K562 (cell line): ENCODE results near the gene KRTAP20-1. TPM values are rescaled to one million over a fixed set of nuclear protein-coding genes. Genes with fewer than 3 reads are reported as not detected.

Experiments
- ATAC-seq: fragments of 200-7000 bp; cut with Tn5 transposase; 3 replicates; pipeline ENCODE4 v1.9.1; 2020; ENCODE audit warnings: moderate library complexity
- BruUV-seq: library from RNA; stranded (reverse); fragments of 400-500 nt; replicated peaks from 2 replicates; lab custom pipeline; 2021; lab: Mats Ljungman, UMichigan
- CTCF ChIA-PET: fragments of 300-600 bp; formaldehyde crosslinking; extraction: SDS; loops from one replicate; lab custom pipeline; 2021; ENCODE audit warnings: low intra/inter-chr PET ratio; lab: Yijun Ruan, JAX
- POLR2A ChIA-PET: fragments of 300-600, 350-650 bp; sonication (Branson Sonifier 250); formaldehyde crosslinking; extraction: SDS; loops from one replicate; lab custom pipeline; 2021; ENCODE audit warnings: antibody characterized with exemption, inconsistent platforms; lab: Yijun Ruan, JAX
- DNase-seq, 4 experiments: peaks; one replicate each; pipeline versions ENCODE4 v3.0.0 to v3.0.0-alpha.2; 2011 to 2018; ENCODE audit warnings: low spot score in 3 of 4, mixed read lengths in 3 of 4; ENCODE audit errors: extremely low read depth in 1 of 4
- FAIRE-seq: peaks from 2 replicates; lab custom pipeline; 2011; peaks lifted over from hg19 to GRCh38; lab: Jason Lieb, UNC
- H2AFZ ChIP-seq: 2 replicates; pipeline ENCODE4 v1.6.0; 2011; ENCODE audit warnings: low read depth, low read length, control low read depth, inconsistent platforms
- H3K27ac ChIP-seq: fragments of 200-600 bp; 3 replicates; pipeline ENCODE4 v1.8.0; 2011; ENCODE audit warnings: low read depth, mild to moderate bottlenecking, control low read depth, inconsistent platforms, low read length, moderate library complexity, mixed read lengths; ENCODE audit errors: extremely low read depth
- H3K27me3 ChIP-seq, 2 experiments: fragments of 300-600 bp in 1 of 2; 2 replicates in 1 of 2; 3 replicates in 1 of 2; pipeline versions ENCODE4 v1.6.0 to v1.8.0; 2011; ENCODE audit warnings: inconsistent platforms in 2 of 2, low read length in 2 of 2, mild to moderate bottlenecking in 1 of 2, mixed read lengths in 1 of 2, moderate library complexity in 1 of 2; ENCODE audit not compliant: control insufficient read depth in 2 of 2, insufficient read depth in 2 of 2
- H3K36me3 ChIP-seq: fragments of 300-600 bp; 3 replicates; pipeline ENCODE4 v1.8.0; 2011; ENCODE audit warnings: mild to moderate bottlenecking, low read length, inconsistent platforms; ENCODE audit not compliant: control insufficient read depth, insufficient read depth
- H3K4me1 ChIP-seq, 2 experiments: fragments of 200-600 bp in 1 of 2; replicated peaks in 1 of 2; 2 replicates in 1 of 2; 3 replicates in 1 of 2; pipeline versions ENCODE4 v1.5.1 to v1.8.0; 2011; ENCODE audit warnings: inconsistent platforms in 2 of 2, low read length in 2 of 2, mild to moderate bottlenecking in 1 of 2, mixed read lengths in 1 of 2, moderate library complexity in 1 of 2; ENCODE audit not compliant: control insufficient read depth in 2 of 2, insufficient read depth in 2 of 2
- H3K4me2 ChIP-seq: 2 replicates; pipeline ENCODE4 v1.6.1; 2011; ENCODE audit warnings: low read length, control low read depth, inconsistent platforms, mixed read lengths; ENCODE audit not compliant: insufficient read depth
- H3K4me3 ChIP-seq: fragments of 200-600 bp; sonication (generic), shearing (Covaris generic); 2 replicates; pipeline ENCODE4 v1.5.1; 2016; ENCODE audit warnings: control low read depth, inconsistent platforms
- H3K79me2 ChIP-seq: fragments of 200-600 bp; 3 replicates; pipeline ENCODE4 v1.8.0; 2011; ENCODE audit warnings: low read length, inconsistent platforms; ENCODE audit not compliant: control insufficient read depth, insufficient read depth
- H3K9ac ChIP-seq, 2 experiments: 2 replicates each; pipeline versions ENCODE4 v1.6.0 to v1.6.1; 2011; ENCODE audit warnings: low read depth in 2 of 2, low read length in 2 of 2, control low read depth in 1 of 2, inconsistent platforms in 1 of 2, mild to moderate bottlenecking in 1 of 2, mixed read lengths in 1 of 2; ENCODE audit not compliant: insufficient read depth in 1 of 2
- H3K9me1 ChIP-seq: one replicate; pipeline ENCODE4 v1.6.0; 2011; ENCODE audit warnings: inconsistent platforms, mild to moderate bottlenecking, low read length, moderate library complexity; ENCODE audit not compliant: control insufficient read depth, insufficient read depth
- H3K9me3 ChIP-seq: replicated peaks from 2 replicates; pipeline ENCODE4 v1.5.1; 2011; ENCODE audit warnings: low read depth, low read length, inconsistent platforms; ENCODE audit not compliant: control insufficient read depth, insufficient read depth
- H4K20me1 ChIP-seq: replicated peaks from 2 replicates; pipeline ENCODE4 v1.6.1; 2011; ENCODE audit warnings: low read length, inconsistent platforms, mixed read lengths; ENCODE audit not compliant: control insufficient read depth, insufficient read depth
- ARID1B ChIP-seq: fragments of 450-650 bp; IDR thresholded peaks from 2 replicates; pipeline ENCODE4 v1.6.1; 2016; ENCODE audit warnings: antibody characterized with exemption, mild to moderate bottlenecking, inconsistent platforms
- CEBPB ChIP-seq: fragments of 450-650 bp; IDR thresholded peaks from 2 replicates; pipeline ENCODE4 v1.6.1; 2016; ENCODE audit warnings: missing genetic modification characterization, missing compliant biosample characterization
- CXXC5 ChIP-seq: fragments of 250-450 bp; sonication (Bioruptor Pico); IDR thresholded peaks from 2 replicates; pipeline ENCODE4 v1.8.0; 2022; ENCODE audit warnings: inconsistent platforms, mild to moderate bottlenecking, moderate library complexity
- ELF1 ChIP-seq: fragments of 200-800 bp; sonication (Bioruptor generic); IDR thresholded peaks from 2 replicates; pipeline ENCODE4 v1.6.1; 2016; ENCODE audit warnings: missing genetic modification characterization, missing compliant biosample characterization
- HEY1 ChIP-seq: fragments of 250-450 bp; sonication (Bioruptor Pico); IDR thresholded peaks from 2 replicates; pipeline ENCODE4 v1.5.0; 2020; ENCODE audit warnings: mild to moderate bottlenecking, moderate library complexity, borderline replicate concordance
- HNRNPL ChIP-seq: fragments of 200-400 bp; formaldehyde crosslinking; IDR thresholded peaks from 2 replicates; pipeline ENCODE4 v1.6.1; 2017; ENCODE audit warnings: low read depth, mild to moderate bottlenecking, low read length
- MECOM ChIP-seq: fragments of 250-450 bp; sonication (Bioruptor Pico); IDR thresholded peaks from 2 replicates; pipeline ENCODE4 v1.8.0; 2022; ENCODE audit warnings: inconsistent platforms
- NBN ChIP-seq: fragments of 450-650 bp; IDR thresholded peaks from 2 replicates; pipeline ENCODE4 v1.6.1; 2016; ENCODE audit warnings: low read depth, mild to moderate bottlenecking
- NFYB ChIP-seq: IDR thresholded peaks from 2 replicates; pipeline ENCODE4 v1.6.1; 2011; ENCODE audit warnings: mild to moderate bottlenecking, moderate library complexity; ENCODE audit not compliant: insufficient read length; ENCODE audit errors: extremely low read depth
- SPI1 ChIP-seq: IDR thresholded peaks from 2 replicates; pipeline ENCODE4 v1.6.1; 2011; ENCODE audit warnings: low read depth, low read length, control low read depth, borderline replicate concordance
- ZSCAN29 ChIP-seq: fragments of 450-650 bp; IDR thresholded peaks from 2 replicates; pipeline ENCODE4 v1.6.1; 2017
- WGBS: fragments of 100-300 bp; shearing (Covaris generic); methylation state at CpG from one replicate; pipeline ENCODE4 v1.1.6; 2016; ENCODE audit warnings: low coverage, mixed read lengths; ENCODE audit not compliant: insufficient coverage; ENCODE audit errors: missing lambda C conversion rate; 5-methylcytosine and 5-hydroxymethylcytosine counted together
- in situ Hi-C: fragments of 300-500 bp; cut with MboI; formaldehyde crosslinking; loops from 4 replicates; pipeline ENCODE4 v1.15.0; 2018; ENCODE audit warnings: inconsistent platforms, mixed read lengths
- intact Hi-C: fragments of 100-400 bp; cut with micrococcal nuclease; formaldehyde crosslinking; loops from 2 replicates; pipeline ENCODE4 v1.14.2; 2022
- polyA plus RNA-seq, 8 experiments: library from polyadenylated mRNA; depleted of rRNA in 4 of 8; stranded (reverse) in 5 of 8; unstranded in 3 of 8; fragments of >200 nt; fragmentation: Nextera tagmentation in 2 of 8; fragmentation: Illumina TruSeq in 1 of 8; extraction: Ambion mirVana in 2 of 8; extraction: Trizol in 1 of 8; gene quantifications; 2 replicates each; pipeline versions ENCODE4 v1.2.1 to v1.2.3, GENCODE V29; 2011 to 2014; ENCODE audit warnings: inconsistent platforms in 1 of 8, missing spikeins in 1 of 8
- total RNA-seq, 7 experiments: library from RNA; depleted of rRNA in 6 of 7; stranded (reverse); fragments of >200 nt in 6 of 7; fragmentation: Illumina TruSeq in 2 of 7; extraction: Trizol in 2 of 7; gene quantifications; 2 replicates each; pipeline versions ENCODE4 v1.2.1 to v1.2.3, GENCODE V29; 2011 to 2021; ENCODE audit warnings: low replicate concordance in 1 of 7
- TF ChIP-seq, protein P1 (sequence below): IDR thresholded peaks from 3 replicates; pipeline ENCODE4 v1.6.1; 2011; ENCODE audit warnings: borderline replicate concordance, mild to moderate bottlenecking, moderate library complexity; ENCODE audit not compliant: insufficient read length; ENCODE audit errors: extremely low read depth
- TF ChIP-seq, protein P2 (sequence below): fragments of 450-650 bp; IDR thresholded peaks from 2 replicates; pipeline ENCODE4 v1.6.1; 2017; ENCODE audit warnings: mild to moderate bottlenecking, moderate library complexity
- TF ChIP-seq, protein P3 (sequence below): sonication (generic); formaldehyde crosslinking; IDR thresholded peaks from 2 replicates; pipeline ENCODE4 v1.8.0; 2023; ENCODE audit warnings: mild to moderate bottlenecking, missing genetic modification reagents

KRTAP20-1 gene
- total and polyA plus RNA-seq, 9 of the 15 experiments (the other 6 are each of a cell fraction or from before 2014, with no cell fraction given) = not detected

DNA sequence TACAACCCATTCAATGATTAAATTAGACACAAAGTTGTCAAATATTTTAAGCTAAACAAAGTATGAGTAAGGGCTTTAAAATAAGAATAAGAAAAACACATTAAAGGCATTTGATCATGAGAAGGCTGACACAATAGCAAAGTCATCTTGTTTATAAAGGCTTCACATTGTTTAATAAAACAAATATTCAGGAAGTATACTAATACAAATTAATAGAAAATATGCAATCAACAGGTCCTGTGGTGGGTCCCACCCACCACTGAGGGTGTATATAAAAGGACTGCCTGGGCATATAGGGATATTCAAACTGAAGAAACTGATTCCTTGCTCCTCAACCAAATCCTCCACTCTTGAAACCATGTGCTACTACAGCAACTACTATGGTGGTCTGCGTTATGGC lies 18.7 kb downstream of the KRTAP20-1 start, which contains the start of gene KRTAP20-2:
TSS of gene KRTAP20-2 (plus strand) at position 301 of the 400 bp plus-strand sequence. CDS start at position 359, 58 bp downstream.
- intact Hi-C loops (loop anchor here (10.0 kb wide), 1 partner anchor 180 kb away; no protein-coding TSS in a partner anchor), in situ Hi-C loops (no loop called here)
- ChIA-PET POLR2A (no interaction called here), CTCF (no interaction called here)
- FAIRE-seq (no peak), DNase-seq (no peak), ATAC-seq (no peak)
- TF ChIP-seq CEBPB (tag) = no peak
- TF ChIP-seq NFYB = no peak
- TF ChIP-seq, protein P1, sequence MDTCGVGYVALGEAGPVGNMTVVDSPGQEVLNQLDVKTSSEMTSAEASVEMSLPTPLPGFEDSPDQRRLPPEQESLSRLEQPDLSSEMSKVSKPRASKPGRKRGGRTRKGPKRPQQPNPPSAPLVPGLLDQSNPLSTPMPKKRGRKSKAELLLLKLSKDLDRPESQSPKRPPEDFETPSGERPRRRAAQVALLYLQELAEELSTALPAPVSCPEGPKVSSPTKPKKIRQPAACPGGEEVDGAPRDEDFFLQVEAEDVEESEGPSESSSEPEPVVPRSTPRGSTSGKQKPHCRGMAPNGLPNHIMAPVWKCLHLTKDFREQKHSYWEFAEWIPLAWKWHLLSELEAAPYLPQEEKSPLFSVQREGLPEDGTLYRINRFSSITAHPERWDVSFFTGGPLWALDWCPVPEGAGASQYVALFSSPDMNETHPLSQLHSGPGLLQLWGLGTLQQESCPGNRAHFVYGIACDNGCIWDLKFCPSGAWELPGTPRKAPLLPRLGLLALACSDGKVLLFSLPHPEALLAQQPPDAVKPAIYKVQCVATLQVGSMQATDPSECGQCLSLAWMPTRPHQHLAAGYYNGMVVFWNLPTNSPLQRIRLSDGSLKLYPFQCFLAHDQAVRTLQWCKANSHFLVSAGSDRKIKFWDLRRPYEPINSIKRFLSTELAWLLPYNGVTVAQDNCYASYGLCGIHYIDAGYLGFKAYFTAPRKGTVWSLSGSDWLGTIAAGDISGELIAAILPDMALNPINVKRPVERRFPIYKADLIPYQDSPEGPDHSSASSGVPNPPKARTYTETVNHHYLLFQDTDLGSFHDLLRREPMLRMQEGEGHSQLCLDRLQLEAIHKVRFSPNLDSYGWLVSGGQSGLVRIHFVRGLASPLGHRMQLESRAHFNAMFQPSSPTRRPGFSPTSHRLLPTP = no peak
- TF ChIP-seq HNRNPL = no peak
- TF ChIP-seq, protein P2, sequence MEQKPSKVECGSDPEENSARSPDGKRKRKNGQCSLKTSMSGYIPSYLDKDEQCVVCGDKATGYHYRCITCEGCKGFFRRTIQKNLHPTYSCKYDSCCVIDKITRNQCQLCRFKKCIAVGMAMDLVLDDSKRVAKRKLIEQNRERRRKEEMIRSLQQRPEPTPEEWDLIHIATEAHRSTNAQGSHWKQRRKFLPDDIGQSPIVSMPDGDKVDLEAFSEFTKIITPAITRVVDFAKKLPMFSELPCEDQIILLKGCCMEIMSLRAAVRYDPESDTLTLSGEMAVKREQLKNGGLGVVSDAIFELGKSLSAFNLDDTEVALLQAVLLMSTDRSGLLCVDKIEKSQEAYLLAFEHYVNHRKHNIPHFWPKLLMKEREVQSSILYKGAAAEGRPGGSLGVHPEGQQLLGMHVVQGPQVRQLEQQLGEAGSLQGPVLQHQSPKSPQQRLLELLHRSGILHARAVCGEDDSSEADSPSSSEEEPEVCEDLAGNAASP = no peak
- TF ChIP-seq NBN = no peak
- TF ChIP-seq ZSCAN29 = no peak
- no peak for TF ChIP-seq CXXC5 (CRISPR knock-in tag)
- no peak for TF ChIP-seq HEY1 (CRISPR knock-in tag)
- TF ChIP-seq MECOM (CRISPR knock-in tag) = no peak
- no peak for TF ChIP-seq ELF1 (tag)
- no peak for TF ChIP-seq ARID1B
- no peak for TF ChIP-seq SPI1
- TF ChIP-seq, protein P3, sequence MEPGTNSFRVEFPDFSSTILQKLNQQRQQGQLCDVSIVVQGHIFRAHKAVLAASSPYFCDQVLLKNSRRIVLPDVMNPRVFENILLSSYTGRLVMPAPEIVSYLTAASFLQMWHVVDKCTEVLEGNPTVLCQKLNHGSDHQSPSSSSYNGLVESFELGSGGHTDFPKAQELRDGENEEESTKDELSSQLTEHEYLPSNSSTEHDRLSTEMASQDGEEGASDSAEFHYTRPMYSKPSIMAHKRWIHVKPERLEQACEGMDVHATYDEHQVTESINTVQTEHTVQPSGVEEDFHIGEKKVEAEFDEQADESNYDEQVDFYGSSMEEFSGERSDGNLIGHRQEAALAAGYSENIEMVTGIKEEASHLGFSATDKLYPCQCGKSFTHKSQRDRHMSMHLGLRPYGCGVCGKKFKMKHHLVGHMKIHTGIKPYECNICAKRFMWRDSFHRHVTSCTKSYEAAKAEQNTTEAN (CRISPR knock-in tag) = no peak
- H3K9ac ChIP-seq = no peak within 1 kb of the TSS
- no peaks in the 10 kb centered on the region for H3K4me1 ChIP-seq
- no peaks in the 10 kb centered on the region for H3K36me3 ChIP-seq
- H3K4me2 ChIP-seq = no peak within 1 kb of the TSS
- H3K4me3 ChIP-seq = no peak within 1 kb of the TSS
- H3K9me3 ChIP-seq = no peaks in the 10 kb centered on the region
- no peaks in the 10 kb centered on the region for H4K20me1 ChIP-seq
- WGBS = 0% methylated on average over 1 of the region's 1 CpG
- no peaks in the 10 kb centered on the region for H3K27me3 ChIP-seq
- H3K27ac ChIP-seq = no peak within 1 kb of the TSS
- no TSS peak for BruUV-seq
- H3K79me2 ChIP-seq = no peaks in the 10 kb centered on the region
- H2AFZ ChIP-seq = no peak within 1 kb of the TSS
- no peaks in the 10 kb centered on the region for H3K9me1 ChIP-seq
